A549 treated with DMSO at 1 μM for 4 hours (cell line): ENCODE measurements around the gene RYR3. TPM values are rescaled to one million over a fixed set of nuclear protein-coding genes. Genes with fewer than 3 reads are reported as not detected.

Experiments used
- total RNA-seq: library from RNA; stranded (reverse); fragments of 200-300 nt; extraction: Qiagen RNA extraction; gene quantifications from 5 replicates; pipeline ENCODE4 v1.2.3, GENCODE V29; 2022; ENCODE audit warnings: low read depth

RYR3 gene
- 0.12 to 0.53 TPM (median 0.13 TPM) in 4 of 5 replicates, not detected in the other for total RNA-seq

DNA sequence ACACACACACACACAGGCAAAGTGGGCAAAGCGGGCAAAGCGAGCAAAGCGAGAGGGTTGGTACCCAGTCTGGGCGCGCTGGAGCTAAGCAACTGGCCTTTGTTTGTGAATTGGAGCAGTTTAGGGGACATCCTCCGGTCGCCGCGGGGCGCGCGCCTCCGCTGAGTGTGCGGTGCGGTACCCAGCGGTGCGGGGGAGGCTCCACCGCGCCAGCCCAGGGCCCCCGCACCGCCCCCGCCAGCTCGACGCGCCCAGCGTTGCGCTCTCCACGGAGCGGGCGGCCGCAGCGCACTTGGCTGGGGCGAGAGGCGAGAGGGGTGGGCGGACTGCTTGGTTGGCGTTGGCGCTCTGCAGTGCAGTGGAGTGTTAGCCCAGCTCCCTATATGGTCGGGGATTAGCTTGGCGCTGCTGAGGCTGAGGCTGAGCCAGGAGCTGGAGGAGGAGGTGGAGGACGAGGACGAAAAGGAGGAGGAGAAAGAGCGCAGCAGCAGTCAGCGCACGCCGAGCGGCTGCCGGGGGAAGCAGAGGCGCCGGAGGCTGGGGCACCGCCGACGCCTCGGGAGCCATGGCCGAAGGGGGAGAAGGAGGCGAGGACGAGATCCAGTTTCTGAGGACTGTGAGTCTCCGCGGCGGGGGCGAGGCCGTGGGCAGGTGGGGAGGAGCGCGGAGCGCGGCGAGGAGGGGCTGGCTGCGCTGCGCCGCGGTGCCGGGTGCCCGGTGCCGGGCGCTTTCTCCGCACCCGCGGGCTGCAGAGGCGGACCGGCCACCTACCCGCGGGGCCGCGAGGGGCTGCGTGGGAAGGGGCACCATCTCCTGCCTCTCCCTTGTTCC lies at the start of gene RYR3:
RYR3 (plus strand) TSS at position 487 of the 831 bp plus-strand sequence; CDS start at position 566, 79 bp downstream.

Other genes with a start within 250 kb of the RYR3 start
- 0.24 to 0.44 TPM (median 0.33 TPM) in 5 replicates for gene FMN1, start 116.3 kb upstream of the RYR3 start, total RNA-seq